Measurements from ENCODE around the gene ZNF644. TPM values are rescaled to one million over a fixed set of nuclear protein-coding genes. Genes with fewer than 3 reads are reported as not detected.
"Not testable (repeated sequence)": the region's sequence is repeated elsewhere in the genome, so short reads cannot be mapped to it uniquely, and the experiment has no call there.

Gene ZNF644
- total RNA-seq, 1 donor from 2014 or later: 39.2 TPM

DNA sequence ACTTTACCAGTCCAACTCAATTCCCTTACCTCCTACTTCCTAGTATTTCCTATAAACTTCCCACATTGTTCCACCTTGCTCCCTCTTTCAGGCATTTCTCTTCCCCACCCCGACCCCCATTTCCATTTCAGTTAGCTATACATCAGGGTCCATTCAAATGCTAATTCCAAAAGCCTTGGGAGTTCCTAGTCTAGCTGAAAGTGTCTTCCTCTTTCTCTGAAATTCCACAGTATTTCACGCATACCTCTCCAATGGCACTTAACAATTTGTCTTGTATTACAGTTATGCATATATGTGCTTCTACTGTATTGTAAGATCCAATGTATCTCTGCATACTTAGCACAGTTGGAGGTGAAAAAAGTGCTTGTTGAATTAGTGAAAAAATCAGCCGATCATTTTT, 94.9 kb downstream of the ZNF644 start:
- no peak for DNase-seq (ENCODE audit: low spot score)

DNA sequence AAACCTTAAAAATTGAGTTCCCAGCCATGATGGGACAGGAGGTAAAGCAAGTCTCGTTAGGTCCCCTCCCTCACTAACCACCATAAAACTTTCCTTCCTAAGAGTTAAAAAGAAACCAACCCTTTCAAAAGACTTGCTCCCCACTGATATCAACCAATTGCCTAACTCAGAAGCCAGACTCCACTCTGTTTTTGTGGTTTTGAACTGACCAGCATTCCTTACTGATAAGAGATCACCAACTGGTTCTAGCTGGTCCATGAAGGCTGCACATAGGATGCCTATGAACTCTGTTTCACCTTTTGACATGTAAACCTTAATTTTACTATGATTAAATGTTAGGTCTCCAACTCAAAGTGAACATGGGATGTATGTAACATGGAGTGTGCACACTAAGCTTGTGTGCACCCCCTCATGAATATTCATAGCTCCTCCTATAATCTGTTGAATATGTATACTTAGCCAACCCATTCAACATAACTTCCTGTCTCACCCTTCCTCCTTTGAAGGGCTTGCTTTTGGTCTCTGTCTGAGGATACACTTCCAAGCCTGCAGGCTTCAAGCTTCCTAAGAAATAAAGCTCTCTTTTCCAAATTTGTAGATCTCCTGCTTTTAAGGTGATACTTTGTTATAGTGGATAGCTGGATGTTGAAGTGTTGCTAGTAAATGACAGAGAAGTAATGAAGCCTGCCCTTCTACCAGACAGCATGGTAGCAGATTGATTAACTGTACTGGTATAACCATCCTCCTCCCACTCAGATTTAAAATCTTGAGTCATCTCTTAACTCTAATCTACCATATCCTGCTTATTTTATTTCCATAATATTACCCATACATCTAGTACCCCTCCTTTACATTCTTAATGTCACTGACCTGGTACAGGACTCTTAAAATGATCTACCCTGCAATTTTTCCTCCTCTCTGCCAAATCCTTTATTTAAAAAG, 95.6 kb downstream of the ZNF644 start:
- no peak for DNase-seq (ENCODE audit: low spot score)

DNA sequence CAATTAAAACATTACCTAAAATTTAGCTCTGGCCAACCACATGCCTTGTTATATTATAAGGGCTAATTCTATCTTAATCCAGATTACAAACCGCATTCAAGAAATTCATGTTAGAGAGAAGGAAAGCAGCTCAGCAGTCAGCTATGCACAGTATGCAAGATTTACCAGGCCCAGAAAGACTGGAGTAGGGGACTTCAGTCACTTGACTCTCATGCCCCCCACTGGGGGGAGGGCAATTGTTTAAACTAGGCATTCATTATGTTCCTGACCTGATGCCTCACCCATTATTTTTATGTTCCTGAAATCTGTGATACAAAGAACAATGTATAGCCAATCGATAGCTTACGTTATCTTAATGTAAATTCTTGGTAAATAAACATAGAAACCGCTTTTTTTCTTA, 96.9 kb downstream of the ZNF644 start:
- DNase-seq (ENCODE audit: low spot score): no peak

DNA sequence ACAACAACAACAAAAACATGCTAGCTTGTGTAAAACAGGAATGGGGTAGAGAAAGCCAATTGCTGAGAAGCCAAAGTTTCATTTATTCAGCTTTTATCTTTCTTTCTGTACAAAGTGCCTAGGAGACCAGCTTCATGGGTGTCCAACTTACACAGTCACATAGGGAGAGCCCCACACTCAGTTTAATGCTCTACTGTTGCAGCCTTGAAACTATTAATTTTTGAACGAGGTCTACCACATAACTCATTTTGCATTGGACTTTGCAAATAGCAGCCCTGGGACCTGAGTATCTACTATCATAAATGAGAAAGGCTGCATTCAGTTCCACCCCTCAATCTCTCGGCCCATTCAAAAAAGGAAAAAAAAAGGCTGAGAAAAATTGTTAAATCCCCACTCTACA, 98.8 kb downstream of the ZNF644 start:
- no peak for DNase-seq (ENCODE audit: low spot score)

DNA sequence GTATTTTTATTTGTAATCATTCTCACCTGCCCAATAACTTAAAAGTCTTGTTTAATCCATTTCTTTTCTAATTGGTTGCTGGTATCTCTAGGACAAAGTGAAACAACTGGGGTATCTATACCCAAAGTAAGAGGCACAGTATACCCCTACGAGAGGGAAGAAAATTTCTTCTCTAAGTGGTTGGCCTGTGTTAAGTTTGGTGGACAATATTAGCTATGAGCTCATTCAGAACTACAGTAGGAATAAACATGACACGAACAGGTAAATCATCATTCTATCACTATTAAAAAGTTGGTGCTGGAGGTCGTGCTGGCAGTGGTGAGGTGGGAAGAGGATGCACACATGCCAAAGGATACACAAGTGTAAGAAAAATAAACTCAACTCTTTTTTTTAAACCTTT, 99.6 kb downstream of the ZNF644 start:
- DNase-seq (ENCODE audit: low spot score): no peak

DNA sequence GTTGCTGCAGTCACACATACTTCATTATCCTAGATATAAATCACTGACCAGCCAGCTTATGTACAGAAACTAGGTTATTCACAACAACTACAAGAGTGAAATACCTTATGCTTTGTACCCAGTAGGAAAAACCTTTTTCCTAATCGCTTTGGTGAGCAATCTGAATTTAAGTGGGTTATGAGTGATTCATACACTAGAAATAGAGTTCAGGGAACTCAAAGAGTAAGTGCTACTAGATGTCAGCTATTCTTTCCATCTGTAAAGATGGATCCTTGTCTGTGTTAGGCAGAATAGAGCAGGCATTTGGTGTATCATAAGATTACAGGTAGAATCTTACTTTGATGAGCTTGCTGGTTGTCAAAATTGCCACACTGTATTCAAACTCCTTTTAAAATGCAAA, 101.9 kb downstream of the ZNF644 start:
- no peak for DNase-seq (ENCODE audit: low spot score)

DNA sequence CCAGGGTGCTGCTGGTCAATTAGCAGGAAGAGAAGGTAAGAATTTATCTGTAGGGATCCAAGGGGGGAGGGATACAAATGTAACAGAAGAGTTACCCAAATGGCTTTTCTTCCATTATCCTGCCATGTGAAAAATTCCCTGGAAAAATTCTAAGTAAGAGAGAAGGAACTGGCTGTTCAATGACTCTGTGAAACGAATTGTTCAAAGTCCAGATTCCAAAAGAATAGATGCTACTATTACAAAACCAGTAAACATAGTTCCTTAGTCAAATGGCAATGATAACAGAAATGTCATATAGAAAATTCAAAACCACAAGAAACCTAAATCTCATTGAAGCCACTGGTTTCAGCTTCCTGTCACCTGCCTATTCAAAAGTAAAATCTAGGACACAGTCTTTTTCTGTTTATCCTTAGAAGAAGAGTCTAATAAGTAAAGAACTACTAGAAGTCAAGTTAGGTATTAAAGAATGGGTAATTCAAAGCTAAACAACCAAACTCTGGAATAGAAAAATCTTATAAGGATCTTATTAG, 102.6 kb downstream of the ZNF644 start:
- DNase-seq (ENCODE audit: low spot score): no peak

DNA sequence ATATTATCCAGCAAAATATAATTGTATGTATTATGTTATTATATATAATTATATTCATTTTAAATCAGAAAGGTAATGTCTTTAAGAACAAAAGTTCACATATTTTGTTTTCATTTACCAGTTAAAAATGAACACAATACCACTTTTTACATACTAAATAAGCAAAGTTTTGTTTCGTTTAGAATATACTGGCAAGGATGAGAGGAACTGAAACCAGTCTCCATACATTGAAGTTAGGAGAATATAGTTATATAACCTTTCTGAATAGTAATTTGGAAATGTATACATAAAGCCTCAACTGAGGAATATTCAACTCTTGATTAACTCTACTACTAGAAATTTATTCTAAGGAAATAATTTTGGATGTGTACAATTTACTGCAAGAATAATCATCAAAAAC, 110.5 kb downstream of the ZNF644 start:
- no peak for DNase-seq (ENCODE audit: low spot score)

DNA sequence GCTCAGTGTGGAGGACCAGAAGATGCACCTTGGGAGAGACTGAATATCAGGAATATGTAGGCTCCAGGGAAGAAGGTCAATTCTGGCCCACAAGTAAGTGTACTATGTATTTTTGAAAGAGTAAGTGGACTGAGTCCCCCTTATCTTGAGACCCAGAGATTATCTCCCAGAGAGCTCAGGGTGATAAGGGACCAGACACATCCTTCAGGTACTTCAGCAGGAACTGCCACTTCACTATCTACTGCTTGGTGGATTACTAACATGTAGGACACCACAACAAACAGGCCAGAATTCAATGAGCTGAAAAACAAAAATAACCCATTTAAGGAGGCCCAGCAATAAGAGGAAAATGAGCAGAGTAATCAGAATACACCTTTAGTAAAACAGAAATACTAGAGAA, 119.2 kb downstream of the ZNF644 start:
- no peak for DNase-seq (ENCODE audit: low spot score)

DNA sequence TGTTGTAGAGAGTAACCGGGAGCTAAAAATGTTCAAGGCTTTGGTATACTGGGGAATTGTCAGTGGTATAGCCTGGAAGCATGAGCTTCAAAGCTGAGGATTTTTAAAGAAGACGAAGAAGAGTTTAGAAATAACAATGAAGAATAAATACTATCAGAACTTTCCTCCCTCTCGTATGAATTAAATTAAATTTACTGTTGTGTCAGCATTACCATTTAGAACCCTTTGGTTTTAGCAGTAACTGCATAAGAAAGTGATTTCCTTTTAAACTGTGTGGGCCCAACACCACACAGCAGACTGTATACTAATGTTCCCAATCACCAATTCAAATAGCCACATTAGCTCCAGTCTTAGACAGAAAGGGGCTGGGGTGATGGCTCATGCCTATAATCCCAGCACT, 122.6 kb downstream of the ZNF644 start:
- no peak for DNase-seq (ENCODE audit: low spot score)

DNA sequence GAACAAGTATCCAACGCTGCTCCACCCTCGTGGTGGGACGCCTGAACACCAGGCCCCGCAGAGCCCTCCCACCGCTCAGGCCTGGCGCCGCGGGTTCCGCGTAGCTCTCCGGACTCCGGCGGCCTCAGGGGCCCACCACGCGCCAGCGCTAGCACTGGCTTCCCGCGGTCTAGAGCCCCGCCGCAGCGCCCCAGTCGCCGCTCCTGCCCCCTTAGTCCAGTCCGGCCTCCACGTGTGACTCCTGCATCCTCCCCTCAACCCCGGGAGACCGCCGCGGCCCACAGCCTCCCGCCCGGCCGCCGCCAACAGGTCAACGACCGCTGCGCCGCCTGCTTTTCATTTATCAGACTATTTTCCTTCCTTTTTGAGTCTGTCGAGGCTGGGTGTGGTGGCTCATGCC, 128.2 kb downstream of the ZNF644 start:
- not testable (repeated sequence) for DNase-seq (ENCODE audit: low spot score)

DNA sequence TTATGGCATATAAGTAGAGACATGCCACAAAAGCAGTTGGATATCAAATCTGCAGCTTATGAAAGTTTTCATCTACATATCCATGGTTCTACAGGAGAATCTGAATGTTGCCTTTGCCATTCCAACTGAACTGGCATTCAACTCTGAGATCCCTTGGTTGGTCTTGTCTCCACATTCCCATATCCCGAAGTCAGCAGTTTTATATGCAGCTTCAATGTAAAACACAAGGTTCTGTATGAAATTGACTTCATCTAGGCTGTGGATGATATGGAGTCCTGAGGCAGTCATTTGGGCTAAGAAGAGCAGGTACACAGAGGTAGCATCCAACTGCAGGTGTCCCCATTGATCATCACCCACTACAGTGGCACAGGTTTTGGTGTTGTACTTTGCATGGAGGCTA, 129.0 kb downstream of the ZNF644 start:
- DNase-seq (ENCODE audit: low spot score): not testable (repeated sequence)

DNA sequence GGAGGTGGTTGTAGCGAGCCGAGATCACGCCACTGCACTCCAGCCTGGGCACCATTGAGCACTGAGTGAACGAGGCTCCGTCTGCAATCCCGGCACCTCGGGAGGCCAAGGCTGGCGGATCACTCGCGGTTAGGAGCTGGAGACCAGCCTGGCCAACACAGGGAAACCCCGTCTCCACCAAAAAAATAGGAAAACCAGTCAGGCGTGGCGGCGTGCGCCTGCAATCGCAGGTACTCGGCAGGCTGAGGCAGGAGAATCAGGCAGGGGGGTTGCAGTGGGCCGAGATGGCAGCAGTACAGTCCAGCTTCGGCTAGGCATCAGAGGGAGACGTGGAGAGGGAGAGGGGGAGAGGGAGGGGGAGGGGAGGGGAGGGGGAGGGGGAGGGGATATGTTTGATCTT, 129.6 kb downstream of the ZNF644 start:
- DNase-seq (ENCODE audit: low spot score): not testable (repeated sequence)

DNA sequence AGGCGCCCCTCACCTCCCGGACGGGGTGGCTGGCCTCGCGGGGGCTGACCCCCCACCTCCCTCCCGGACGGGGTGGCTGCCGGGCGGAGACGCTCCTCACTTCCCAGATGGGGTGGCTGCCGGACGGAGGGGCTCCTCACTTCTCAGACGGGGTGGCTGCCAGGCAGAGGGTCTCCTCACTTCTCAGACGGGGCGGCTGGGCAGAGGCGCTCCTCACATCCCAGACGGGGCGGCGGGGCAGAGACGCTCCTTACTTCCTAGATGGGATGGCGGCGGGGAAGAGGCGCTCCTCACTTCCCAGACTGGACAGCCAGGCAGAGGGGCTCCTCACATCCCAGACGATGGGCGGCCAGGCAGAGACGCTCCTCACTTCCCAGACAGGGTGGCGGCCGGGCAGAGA, 130.1 kb downstream of the ZNF644 start:
- DNase-seq (ENCODE audit: low spot score): not testable (repeated sequence)

DNA sequence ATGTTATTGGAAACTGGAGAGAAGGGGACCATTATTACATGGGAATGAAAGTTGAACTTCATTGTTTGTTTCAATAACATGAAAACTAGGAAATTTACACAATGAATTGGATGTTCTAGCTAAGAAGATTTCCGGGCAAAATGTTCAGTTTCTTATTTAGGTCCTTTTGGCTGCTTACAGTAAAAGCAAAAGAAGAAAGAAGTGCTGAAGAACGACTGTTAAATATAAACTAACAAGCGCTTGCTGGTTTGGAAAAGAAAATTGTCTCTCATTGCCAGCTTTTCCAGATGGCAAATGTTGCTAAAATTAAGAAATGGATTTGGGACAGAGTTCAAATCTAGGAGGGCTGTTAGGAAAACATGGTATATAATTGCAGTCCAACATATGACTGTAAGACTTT, 139.6 kb downstream of the ZNF644 start:
- DNase-seq (ENCODE audit: low spot score): no peak

DNA sequence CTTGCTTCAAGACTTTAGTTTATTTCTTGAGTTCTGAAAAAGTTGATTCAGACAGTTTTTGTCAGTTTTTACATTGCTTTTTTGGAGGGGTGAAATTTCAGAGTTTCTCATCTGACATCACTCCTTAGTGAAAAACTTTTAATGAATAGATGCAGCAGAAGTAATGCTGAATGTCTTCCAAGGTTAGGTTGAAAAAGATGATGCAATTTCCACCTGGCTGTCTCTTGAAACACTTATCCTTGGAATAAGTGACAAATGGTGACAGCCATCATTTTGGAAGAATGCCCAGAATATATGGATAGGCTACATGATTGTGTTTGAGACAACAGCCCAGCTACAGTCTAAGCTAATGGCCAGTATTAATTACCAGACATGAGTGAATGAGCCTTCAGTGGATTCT, 140.8 kb downstream of the ZNF644 start:
- DNase-seq (ENCODE audit: low spot score): no peak

DNA sequence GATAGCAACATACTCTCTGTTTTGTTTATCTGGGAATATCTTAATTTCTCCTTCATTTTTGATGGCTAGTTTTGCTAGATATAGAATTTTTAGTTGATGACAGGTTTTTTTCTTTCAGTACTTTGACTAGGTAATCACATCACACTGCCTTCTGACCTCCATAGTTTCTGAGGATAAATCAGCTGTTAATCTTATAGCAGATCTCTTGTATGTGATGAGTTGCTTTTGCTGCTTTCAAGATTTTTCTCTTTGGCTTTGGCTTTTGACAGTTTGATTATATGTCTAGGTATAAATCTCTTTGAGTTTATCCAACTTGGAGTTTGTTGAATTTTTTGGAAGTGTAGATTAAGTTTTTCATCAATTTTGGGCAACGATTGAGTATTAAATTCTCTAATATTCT, 142.6 kb downstream of the ZNF644 start:
- no peak for DNase-seq (ENCODE audit: low spot score)

DNA sequence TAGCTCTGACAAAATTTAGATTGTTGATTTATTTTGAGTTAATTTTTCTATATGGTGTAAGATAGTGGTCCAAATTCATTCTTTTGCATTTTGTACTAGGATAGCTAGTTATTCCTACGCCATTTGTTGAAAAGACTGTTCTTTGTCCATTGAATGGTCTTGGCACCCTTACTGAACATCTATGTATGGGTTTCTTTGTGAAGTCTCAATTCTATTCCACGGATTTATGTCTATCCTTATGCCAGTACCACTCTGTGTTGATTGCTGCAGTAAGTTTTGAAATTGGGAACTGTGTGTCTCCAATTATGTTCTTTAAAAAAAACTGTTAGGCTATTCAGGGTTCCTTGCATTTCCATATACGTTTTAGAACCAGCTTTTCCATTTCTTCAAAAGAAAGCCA, 145.7 kb downstream of the ZNF644 start:
- DNase-seq (ENCODE audit: low spot score): no peak

Data from mucosa of gallbladder (tissue), 1 donor.